H9 (cell line): ENCODE results near the gene GPRC5A. TPM values are rescaled to one million over a fixed set of nuclear protein-coding genes. Genes with fewer than 3 reads are reported as not detected.

Source experiments
- DNase-seq: peaks from one replicate; pipeline ENCODE4 v3.0.0-alpha.2; 2017
- H2AFZ ChIP-seq: one replicate; pipeline ENCODE4 v1.6.1; 2013; ENCODE audit warnings: mild to moderate bottlenecking, low read length, control low read depth, moderate library complexity
- H2AK5ac ChIP-seq: 2 replicates; pipeline ENCODE4 v1.6.1; 2013; ENCODE audit warnings: low read length, control low read depth, mixed read lengths; ENCODE audit not compliant: insufficient read length
- H2BK120ac ChIP-seq: one replicate; pipeline ENCODE4 v1.6.1; 2013; ENCODE audit warnings: low read depth, mild to moderate bottlenecking, low read length, control low read depth, inconsistent platforms; ENCODE audit not compliant: poor library complexity, severe bottlenecking
- H2BK12ac ChIP-seq: 2 replicates; pipeline ENCODE4 v1.6.1; 2013; ENCODE audit warnings: low read length, control low read depth, mixed read lengths, low read depth; ENCODE audit not compliant: insufficient read length
- H2BK15ac ChIP-seq: 2 replicates; pipeline ENCODE4 v1.6.1; 2013; ENCODE audit warnings: low read depth, low read length, control low read depth
- H2BK20ac ChIP-seq: one replicate; pipeline ENCODE4 v1.6.1; 2013; ENCODE audit warnings: low read depth, mild to moderate bottlenecking, low read length, control low read depth, inconsistent platforms; ENCODE audit not compliant: poor library complexity, severe bottlenecking
- H2BK5ac ChIP-seq: 2 replicates; pipeline ENCODE4 v1.6.1; 2013; ENCODE audit warnings: low read length, control low read depth, mixed read lengths; ENCODE audit not compliant: insufficient read length
- H3K14ac ChIP-seq: 2 replicates; pipeline ENCODE4 v1.6.1; 2013; ENCODE audit warnings: low read length, control low read depth; ENCODE audit not compliant: insufficient read depth
- H3K18ac ChIP-seq: 2 replicates; pipeline ENCODE4 v1.6.1; 2013; ENCODE audit warnings: low read depth, mild to moderate bottlenecking, mixed read lengths, low read length, control low read depth; ENCODE audit not compliant: insufficient read length
- H3K23ac ChIP-seq: 2 replicates; pipeline ENCODE4 v1.6.1; 2013; ENCODE audit warnings: low read length, control low read depth, mixed read lengths, low read depth; ENCODE audit not compliant: insufficient read length
- H3K23me2 ChIP-seq: 2 replicates; pipeline ENCODE4 v1.6.1; 2013; ENCODE audit warnings: low read depth, mild to moderate bottlenecking, mixed read lengths, low read length, control low read depth; ENCODE audit not compliant: insufficient read length, poor library complexity, severe bottlenecking
- H3K27ac ChIP-seq: 2 replicates; pipeline ENCODE4 v1.5.1; 2013; ENCODE audit warnings: low read length, control low read depth, mixed read lengths, low read depth; ENCODE audit not compliant: insufficient read length
- H3K27me3 ChIP-seq: 2 replicates; pipeline ENCODE4 v1.6.1; 2013; ENCODE audit warnings: low read length, control low read depth, inconsistent platforms; ENCODE audit not compliant: insufficient read depth
- H3K4ac ChIP-seq: 2 replicates; pipeline ENCODE4 v1.6.1; 2013; ENCODE audit warnings: low read depth, mild to moderate bottlenecking, control low read depth, inconsistent platforms, low read length, moderate library complexity
- H3K4me1 ChIP-seq: 2 replicates; pipeline ENCODE4 v1.6.1; 2013; ENCODE audit warnings: low read length, control low read depth, inconsistent platforms; ENCODE audit not compliant: insufficient read depth
- H3K4me2 ChIP-seq: 2 replicates; pipeline ENCODE4 v1.6.1; 2013; ENCODE audit warnings: low read length, control low read depth, mixed read lengths; ENCODE audit not compliant: insufficient read length, insufficient read depth
- H3K56ac ChIP-seq: 2 replicates; pipeline ENCODE4 v1.6.1; 2013; ENCODE audit warnings: low read depth, mild to moderate bottlenecking, mixed read lengths, low read length, control low read depth; ENCODE audit not compliant: insufficient read length
- H3K79me1 ChIP-seq: 2 replicates; pipeline ENCODE4 v1.6.1; 2013; ENCODE audit warnings: low read depth, mild to moderate bottlenecking, moderate library complexity, low read length, control low read depth, inconsistent platforms; ENCODE audit not compliant: insufficient read depth, poor library complexity, severe bottlenecking
- H3K79me2 ChIP-seq: 2 replicates; pipeline ENCODE4 v1.6.1; 2013; ENCODE audit warnings: low read length, control low read depth, inconsistent platforms; ENCODE audit not compliant: insufficient read depth
- H3K9ac ChIP-seq: 2 replicates; pipeline ENCODE4 v1.6.1; 2013; ENCODE audit warnings: low read length, control low read depth, mixed read lengths; ENCODE audit not compliant: insufficient read length; ENCODE audit errors: extremely low read depth
- H3K9me3 ChIP-seq: one replicate; pipeline ENCODE4 v1.6.1; 2013; ENCODE audit warnings: low read depth, low read length, inconsistent platforms; ENCODE audit not compliant: control insufficient read depth
- H3T11ph ChIP-seq: one replicate; pipeline ENCODE4 v1.6.1; 2013; ENCODE audit warnings: mild to moderate bottlenecking, low read length, control low read depth, inconsistent platforms
- H4K20me1 ChIP-seq: one replicate; pipeline ENCODE4 v1.6.1; 2013; ENCODE audit not compliant: control insufficient read depth, insufficient read length, insufficient read depth
- H4K5ac ChIP-seq: 2 replicates; pipeline ENCODE4 v1.6.1; 2013; ENCODE audit warnings: low read depth, mild to moderate bottlenecking, mixed read lengths, low read length, control low read depth; ENCODE audit not compliant: insufficient read length
- H4K8ac ChIP-seq: replicated peaks from 2 replicates; pipeline ENCODE4 v1.6.1; 2013; ENCODE audit warnings: low read length, control low read depth, mixed read lengths, low read depth; ENCODE audit not compliant: insufficient read length
- H4K91ac ChIP-seq: 2 replicates; pipeline ENCODE4 v1.6.1; 2013; ENCODE audit warnings: low read depth, mild to moderate bottlenecking, moderate library complexity, mixed read lengths, low read length, control low read depth; ENCODE audit not compliant: insufficient read length
- H3K27ac Mint-ChIP-seq, 3 experiments: 2 replicates in 2 of 3; 3 replicates in 1 of 3; pipeline ENCODE4 v1.8.0; 2020 to 2021; ENCODE audit warnings: mixed read lengths in 3 of 3, mild to moderate bottlenecking in 1 of 3, moderate library complexity in 1 of 3
- H3K27me3 Mint-ChIP-seq: 2 replicates; pipeline ENCODE4 v1.8.0; 2021; ENCODE audit warnings: low read depth, mild to moderate bottlenecking, moderate library complexity, mixed read lengths
- H3K36me3 Mint-ChIP-seq, 3 experiments: 2 replicates in 2 of 3; 3 replicates in 1 of 3; pipeline ENCODE4 v1.8.0; 2020 to 2021; ENCODE audit warnings: low read depth in 3 of 3, mixed read lengths in 3 of 3; ENCODE audit not compliant: insufficient read depth in 1 of 3
- H3K4me1 Mint-ChIP-seq, 2 experiments: 2 replicates each; pipeline ENCODE4 v1.8.0; 2020; ENCODE audit warnings: mixed read lengths in 2 of 2
- H3K4me3 Mint-ChIP-seq, 2 experiments: 2 replicates in 1 of 2; 3 replicates in 1 of 2; pipeline ENCODE4 v1.8.0; 2020 to 2021; ENCODE audit warnings: mild to moderate bottlenecking in 2 of 2, mixed read lengths in 2 of 2, moderate library complexity in 1 of 2
- H3K9me3 Mint-ChIP-seq, 2 experiments: 2 replicates in 1 of 2; 3 replicates in 1 of 2; pipeline ENCODE4 v1.8.0; 2020; ENCODE audit warnings: mild to moderate bottlenecking in 2 of 2, mixed read lengths in 2 of 2, moderate library complexity in 1 of 2
- WGBS: extraction: QIAGEN DNeasy Blood & Tissue Kit; methylation state at CpG from one replicate; pipeline ENCODE4 v1.1.7; 2013; ENCODE audit warnings: missing lambda C conversion rate, low lambda C conversion rate, mixed read lengths; ENCODE audit not compliant: insufficient read length; ENCODE audit errors: extremely low coverage; 5-methylcytosine and 5-hydroxymethylcytosine counted together
- total RNA-seq: library from RNA; stranded (reverse); gene quantifications from 2 replicates; pipeline ENCODE4 v1.2.1, GENCODE V29; 2021
- TF ChIP-seq, protein P1 (sequence below): fragments of 200-600 bp; sonication (generic); conservative IDR thresholded peaks from 3 replicates; pipeline ENCODE4 v1.8.0; 2021; ENCODE audit warnings: antibody characterized with exemption, mild to moderate bottlenecking

GPRC5A gene
- total RNA-seq, 1 experiment from 2014 or later: 0.09 TPM

DNA sequence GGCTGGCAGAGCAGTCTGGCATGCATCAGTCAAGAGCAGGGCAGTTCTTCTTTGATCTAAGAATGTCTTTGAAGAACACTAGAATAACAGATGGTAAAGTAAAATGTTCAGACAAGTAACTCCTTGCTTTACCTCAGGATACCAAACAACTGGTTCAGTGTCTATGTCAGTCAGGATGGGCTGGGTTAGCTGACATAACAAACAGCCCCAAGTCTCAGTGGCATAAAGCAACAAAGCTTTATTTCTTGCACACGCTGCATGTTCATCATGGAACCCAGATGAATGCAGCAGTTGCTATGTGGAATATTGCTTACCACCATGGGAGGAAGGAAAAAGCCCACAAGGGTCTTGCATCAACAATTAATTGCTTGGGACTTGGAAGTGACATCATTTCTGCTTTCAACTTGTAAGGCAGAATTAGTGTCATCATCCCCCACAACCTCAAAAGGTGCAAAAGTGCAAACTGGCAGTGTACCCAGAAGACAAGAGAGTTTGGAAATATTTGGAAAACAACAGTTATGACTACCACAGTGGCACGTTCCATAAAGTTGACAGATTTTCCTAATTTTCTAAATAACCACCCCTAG lies 39.4 kb downstream of the GPRC5A start:
- no peak overlapping the region for H3K23ac ChIP-seq
- no peaks in the 10 kb centered on the region for H3K27me3 ChIP-seq
- H3T11ph ChIP-seq: no peak overlapping the region
- H3K4ac ChIP-seq: no peak overlapping the region
- Mint-ChIP-seq H3K4me1 (peaks cover 2 to 8% of the 10 kb centered on the region in 2 experiments; a peak in 2 of 4 replicates), H3K27me3 (no peaks in the 10 kb centered on the region; the same call in 1 of the 2 replicates), H3K9me3 (peaks cover 6% of the 10 kb centered on the region in 2 experiments; a peak in 4 of 5 replicates), H3K27ac (no peak overlapping the region), H3K36me3 (peaks cover 0 to 10% (median 6%) of the 10 kb centered on the region in 3 experiments; a peak in 3 of 7 replicates), H3K4me3 (no peak overlapping the region)
- H4K20me1 ChIP-seq: no peaks in the 10 kb centered on the region
- no peak overlapping the region for H4K5ac ChIP-seq
- no peak overlapping the region for H3K9ac ChIP-seq
- H2BK15ac ChIP-seq: no peak overlapping the region
- H3K18ac ChIP-seq: no peak overlapping the region
- TF ChIP-seq, protein P1, sequence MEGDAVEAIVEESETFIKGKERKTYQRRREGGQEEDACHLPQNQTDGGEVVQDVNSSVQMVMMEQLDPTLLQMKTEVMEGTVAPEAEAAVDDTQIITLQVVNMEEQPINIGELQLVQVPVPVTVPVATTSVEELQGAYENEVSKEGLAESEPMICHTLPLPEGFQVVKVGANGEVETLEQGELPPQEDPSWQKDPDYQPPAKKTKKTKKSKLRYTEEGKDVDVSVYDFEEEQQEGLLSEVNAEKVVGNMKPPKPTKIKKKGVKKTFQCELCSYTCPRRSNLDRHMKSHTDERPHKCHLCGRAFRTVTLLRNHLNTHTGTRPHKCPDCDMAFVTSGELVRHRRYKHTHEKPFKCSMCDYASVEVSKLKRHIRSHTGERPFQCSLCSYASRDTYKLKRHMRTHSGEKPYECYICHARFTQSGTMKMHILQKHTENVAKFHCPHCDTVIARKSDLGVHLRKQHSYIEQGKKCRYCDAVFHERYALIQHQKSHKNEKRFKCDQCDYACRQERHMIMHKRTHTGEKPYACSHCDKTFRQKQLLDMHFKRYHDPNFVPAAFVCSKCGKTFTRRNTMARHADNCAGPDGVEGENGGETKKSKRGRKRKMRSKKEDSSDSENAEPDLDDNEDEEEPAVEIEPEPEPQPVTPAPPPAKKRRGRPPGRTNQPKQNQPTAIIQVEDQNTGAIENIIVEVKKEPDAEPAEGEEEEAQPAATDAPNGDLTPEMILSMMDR: no peak
- no peak overlapping the region for H3K27ac ChIP-seq
- no peaks in the 10 kb centered on the region for H3K23me2 ChIP-seq
- no peak overlapping the region for H4K8ac ChIP-seq
- no peak overlapping the region for H2BK20ac ChIP-seq
- no peak overlapping the region for H2AK5ac ChIP-seq
- no peak overlapping the region for H3K56ac ChIP-seq
- no peaks in the 10 kb centered on the region; the same call in 1 of the 2 replicates for H3K4me1 ChIP-seq
- H2BK5ac ChIP-seq: no peak overlapping the region
- no peak overlapping the region for H2AFZ ChIP-seq
- DNase-seq: no peak
- H3K14ac ChIP-seq: no peak overlapping the region
- no peaks in the 10 kb centered on the region for H3K79me1 ChIP-seq
- no peaks in the 10 kb centered on the region for H3K79me2 ChIP-seq
- H3K4me2 ChIP-seq: no peak overlapping the region
- WGBS: no CpG with 5 or more reads among the region's 2 CpGs
- no peak overlapping the region for H2BK12ac ChIP-seq
- no peak overlapping the region for H2BK120ac ChIP-seq
- no peaks in the 10 kb centered on the region for H3K9me3 ChIP-seq
- no peak overlapping the region for H4K91ac ChIP-seq
